Measurements from ENCODE around the gene CSF3R.

Gene CSF3R

GRCh38 chr1:36443297-36443696, 39.4 kb downstream of the CSF3R start:
- TF ChIP-seq CTCF (IDR thresholded peaks at IDR 0.05; ENCODE audit: low read depth, low read length): no peak
- no peak for DNase-seq (ENCODE audit: low read depth in 2 of 2)

GRCh38 chr1:36442337-36442736, 40.4 kb downstream of the CSF3R start:
- H3K4me3 ChIP-seq (replicated peaks in 1 of 2; ENCODE audit: low read depth in 2 of 2, low read length in 2 of 2): no peak overlapping the region
- no peak for DNase-seq (ENCODE audit: low read depth in 2 of 2)
- TF ChIP-seq CTCF (IDR thresholded peaks at IDR 0.05; ENCODE audit: low read depth, low read length): no peak

More at GRCh38 chr1:36443297-36443696, 39.4 kb downstream of the CSF3R start:
- H3K4me3 ChIP-seq (replicated peaks in 1 of 2; ENCODE audit: low read depth in 2 of 2, low read length in 2 of 2): no peak overlapping the region

- DNase-seq (ENCODE audit: low read depth in 2 of 2): no peak
- TF ChIP-seq CTCF (IDR thresholded peaks at IDR 0.05; ENCODE audit: low read depth, low read length): no peak
- no peak overlapping the region for H3K4me3 ChIP-seq (replicated peaks in 1 of 2; ENCODE audit: low read depth in 2 of 2, low read length in 2 of 2)
Observed at GRCh38 chr1:36440646-36441045, 42.1 kb downstream of the CSF3R start.

GRCh38 chr1:36440044-36440443, 42.7 kb downstream of the CSF3R start:
- H3K4me3 ChIP-seq (replicated peaks in 1 of 2; ENCODE audit: low read depth in 2 of 2, low read length in 2 of 2): no peak overlapping the region
- no peak for DNase-seq (ENCODE audit: low read depth in 2 of 2)
- TF ChIP-seq CTCF (IDR thresholded peaks at IDR 0.05; ENCODE audit: low read depth, low read length): no peak

- TF ChIP-seq CTCF (IDR thresholded peaks at IDR 0.05; ENCODE audit: low read depth, low read length): no peak
- no peak overlapping the region for H3K4me3 ChIP-seq (replicated peaks in 1 of 2; ENCODE audit: low read depth in 2 of 2, low read length in 2 of 2)
- DNase-seq (ENCODE audit: low read depth in 2 of 2): no peak
Observed at GRCh38 chr1:36438715-36439114, 44.0 kb downstream of the CSF3R start.

GRCh38 chr1:36436821-36437220, 45.9 kb downstream of the CSF3R start:
- DNase-seq (ENCODE audit: low read depth in 2 of 2): peak in 1 of 2 donors; percentile 38
- TF ChIP-seq CTCF (IDR thresholded peaks at IDR 0.05; ENCODE audit: low read depth, low read length): no peak
- H3K4me3 ChIP-seq (replicated peaks in 1 of 2; ENCODE audit: low read depth in 2 of 2, low read length in 2 of 2): no peak overlapping the region

GRCh38 chr1:36433102-36433501, 49.6 kb downstream of the CSF3R start:
- no peak for TF ChIP-seq CTCF (IDR thresholded peaks at IDR 0.05; ENCODE audit: low read depth, low read length)
- DNase-seq (ENCODE audit: low read depth in 2 of 2): no peak
- H3K4me3 ChIP-seq (replicated peaks in 1 of 2; ENCODE audit: low read depth in 2 of 2, low read length in 2 of 2): no peak overlapping the region

Data from cardiac fibroblast (primary cell).